IPS-NIHi11 (cell line): ENCODE data around the gene BAIAP2.
"Not testable (repeated sequence)": the region's sequence is repeated elsewhere in the genome, so short reads cannot be mapped to it uniquely, and the experiment has no call there.

Experiments
- DNase-seq: peaks from one replicate; pipeline ENCODE4 v3.0.0; 2012; ENCODE audit warnings: mixed read lengths, low spot score

BAIAP2 gene

DNA sequence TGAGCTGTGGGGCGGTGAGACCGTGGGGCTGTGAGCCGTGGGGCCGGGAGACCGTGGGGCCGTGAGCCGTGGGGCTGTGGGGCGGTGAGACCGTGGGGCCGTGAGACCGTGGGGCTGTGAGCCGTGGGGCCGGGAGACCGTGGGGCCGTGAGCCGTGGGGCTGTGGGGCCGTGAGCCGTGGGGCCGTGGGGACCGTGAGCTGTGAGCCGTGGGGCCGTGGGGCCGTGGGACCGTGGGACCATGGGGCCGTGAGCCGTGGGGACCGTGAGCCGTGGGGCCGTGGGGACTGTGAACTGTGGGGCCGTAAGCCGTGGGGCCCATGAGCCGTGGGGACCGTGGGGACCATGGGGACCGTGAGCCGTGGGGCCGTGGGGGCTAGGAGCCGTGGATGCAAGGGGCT lies 105.7 kb downstream of the BAIAP2 start:
- DNase-seq = no peak

DNA sequence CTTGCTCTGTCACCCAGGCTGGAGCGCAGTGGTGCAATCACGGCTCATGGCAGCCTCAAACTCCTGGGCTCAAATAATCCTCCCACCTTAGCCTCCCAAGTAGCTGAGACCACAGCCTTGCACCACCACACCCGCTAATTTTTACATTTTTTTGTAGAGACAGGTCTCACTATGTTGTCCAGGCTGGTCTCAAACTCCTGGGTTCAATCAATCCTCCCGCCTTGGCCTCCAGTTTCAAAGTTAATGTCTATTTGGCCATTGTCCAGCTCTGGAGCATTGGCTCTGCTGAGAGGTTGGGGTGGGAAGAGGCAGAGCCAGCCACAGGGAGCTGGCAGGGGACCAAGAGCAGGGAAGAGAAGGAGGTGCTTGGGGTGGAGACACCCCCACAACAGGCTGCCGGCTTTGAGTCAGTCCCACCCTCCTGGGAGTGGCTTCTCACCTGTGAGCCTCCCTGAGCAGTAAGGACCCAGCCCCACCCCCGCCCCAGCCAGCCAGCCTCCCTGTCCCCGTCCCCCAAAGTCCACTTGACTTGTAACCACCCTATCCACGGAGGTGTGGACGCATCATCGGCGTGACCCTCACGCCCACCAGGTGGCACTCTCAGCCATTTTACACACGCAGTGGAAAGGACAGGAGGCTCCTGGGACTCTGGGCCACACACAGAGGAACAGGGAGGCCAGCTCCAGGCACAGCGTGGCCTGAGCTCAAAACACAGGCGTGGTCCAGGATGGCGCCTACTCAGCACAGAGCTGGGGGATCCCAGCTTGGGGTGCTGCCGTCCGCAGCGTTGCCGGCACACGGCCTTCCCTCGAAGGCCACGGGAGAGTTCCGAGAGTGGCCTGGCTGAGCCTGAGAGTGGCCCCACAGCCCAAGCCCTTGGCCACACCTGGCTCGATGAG lies 107.6 kb downstream of the BAIAP2 start:
- DNase-seq = peak; percentile 82

DNA sequence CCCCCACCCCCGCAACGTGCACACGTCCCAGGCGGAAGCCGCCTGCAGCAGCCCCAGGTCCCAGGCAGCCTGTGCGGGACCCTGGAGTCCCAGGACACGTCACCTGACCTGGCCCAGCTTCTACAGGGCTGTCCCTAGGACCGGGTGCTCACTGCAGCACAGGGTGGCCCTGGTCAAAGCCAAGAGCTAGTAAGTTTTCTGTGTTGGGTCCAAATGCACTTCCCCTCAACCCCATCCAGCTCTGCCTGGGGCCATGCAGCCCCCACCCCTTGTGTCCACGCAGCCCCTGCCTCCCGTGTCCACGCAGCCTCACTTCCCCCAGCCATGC lies 108.2 kb downstream of the BAIAP2 start:
- no peak for DNase-seq

DNA sequence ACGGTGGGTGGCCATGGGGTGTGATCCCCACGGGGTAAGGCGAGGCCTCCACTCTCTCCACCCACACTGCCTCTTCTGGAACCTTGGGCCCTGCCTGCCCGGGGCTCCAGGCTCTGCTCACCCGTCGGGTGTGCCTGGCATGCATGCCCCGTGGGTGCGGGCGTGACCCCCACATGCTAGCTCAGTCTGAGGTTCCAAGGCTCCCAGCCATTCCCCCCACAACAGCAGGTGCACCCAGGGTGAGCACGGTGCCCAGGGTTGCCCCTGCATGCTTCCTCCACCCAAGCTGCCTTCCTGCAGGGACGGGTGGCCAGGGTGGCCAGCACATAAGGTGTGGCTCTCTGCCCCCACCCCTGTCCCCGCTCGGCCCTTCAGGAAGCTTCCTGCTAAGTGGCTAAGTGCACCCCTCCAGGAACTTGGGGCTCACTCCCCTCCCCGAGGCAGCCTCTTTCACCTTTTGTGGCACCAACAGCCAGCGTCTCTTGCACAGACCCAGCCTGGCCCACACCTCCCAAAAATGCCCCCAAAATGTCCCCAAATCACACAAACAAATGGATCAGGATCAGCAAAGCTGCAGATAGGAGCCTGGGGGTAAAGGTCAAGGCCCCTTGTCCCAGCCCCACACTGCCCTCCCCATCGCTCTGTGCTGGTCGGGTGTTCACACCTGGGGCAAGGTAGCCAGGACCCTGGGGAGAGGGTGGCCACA lies 108.9 kb downstream of the BAIAP2 start:
- no peak for DNase-seq

DNA sequence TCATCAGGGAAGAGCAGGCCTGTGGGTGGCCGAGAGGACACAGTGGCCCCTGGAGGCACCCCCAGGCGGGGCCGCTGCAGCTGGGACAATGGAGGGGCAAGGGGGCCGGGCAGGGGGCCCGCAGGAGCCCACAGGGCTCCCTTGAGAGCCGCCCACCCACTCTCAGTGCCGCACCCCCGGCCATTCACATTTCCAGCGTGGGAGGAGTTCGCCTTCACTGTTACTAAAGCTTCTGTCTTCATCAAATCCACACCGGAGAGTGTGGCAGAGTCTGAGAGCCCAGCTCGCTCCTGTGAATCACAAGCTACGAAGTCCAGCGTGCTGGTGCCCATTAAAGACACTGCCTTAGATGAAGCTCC lies 109.5 kb downstream of the BAIAP2 start:
- no peak for DNase-seq

DNA sequence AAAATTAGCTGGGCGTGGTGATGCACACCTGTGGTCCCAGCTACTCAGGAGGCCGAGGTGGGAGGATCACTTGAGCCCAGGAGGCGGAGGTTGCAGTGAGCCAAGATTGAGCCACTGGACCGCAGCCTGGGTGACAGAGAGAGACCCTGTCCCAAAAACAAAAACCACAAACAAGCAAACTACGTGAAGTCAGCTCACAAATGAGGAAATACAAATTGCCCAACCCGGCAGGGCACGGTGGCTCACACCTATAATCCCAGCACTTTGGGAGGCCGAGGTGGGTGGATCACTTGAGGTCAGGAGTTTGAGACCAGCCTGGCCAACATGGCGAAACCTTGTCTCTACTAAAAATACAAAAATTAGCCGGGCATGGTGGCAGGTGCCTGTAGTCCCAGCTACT lies 111.3 kb downstream of the BAIAP2 start:
- DNase-seq = not testable (repeated sequence)

DNA sequence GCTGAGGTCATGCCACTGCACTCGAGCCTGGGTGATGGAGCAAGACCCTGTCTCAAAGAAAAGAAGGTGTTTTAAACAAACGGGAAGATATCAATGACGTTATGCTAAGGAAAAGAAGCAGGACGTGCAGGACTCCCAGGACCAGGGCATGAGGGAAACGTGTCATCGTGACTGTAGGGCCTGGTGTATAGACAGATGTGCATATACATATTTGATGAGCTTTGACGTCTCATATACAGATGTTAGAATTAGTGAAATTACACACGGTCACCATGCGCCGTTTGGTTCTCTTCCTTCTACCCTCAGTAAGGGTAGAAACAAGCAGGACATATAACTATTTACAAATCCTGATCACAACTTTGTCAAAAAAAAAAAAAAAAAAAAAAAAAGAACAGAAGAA lies 112.8 kb downstream of the BAIAP2 start:
- no peak for DNase-seq

DNA sequence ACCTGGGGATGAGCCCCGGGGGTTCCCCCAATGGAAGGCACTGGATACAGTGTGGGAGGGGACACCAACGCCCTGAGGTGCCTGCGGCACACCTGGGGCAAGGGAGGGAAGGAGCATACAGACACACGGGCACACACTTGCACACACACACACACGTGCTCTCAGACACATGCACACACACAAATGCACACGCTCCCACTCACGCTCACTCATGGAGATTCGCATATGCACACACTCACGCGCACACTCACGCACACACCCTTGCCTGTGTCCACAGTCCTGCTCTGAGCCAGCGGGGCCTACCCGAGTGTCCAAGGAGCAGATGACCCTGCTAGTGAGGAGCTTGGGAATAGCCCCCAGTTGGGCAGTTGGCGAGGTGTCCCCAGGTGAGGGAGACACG lies 113.6 kb downstream of the BAIAP2 start:
- DNase-seq = no peak

DNA sequence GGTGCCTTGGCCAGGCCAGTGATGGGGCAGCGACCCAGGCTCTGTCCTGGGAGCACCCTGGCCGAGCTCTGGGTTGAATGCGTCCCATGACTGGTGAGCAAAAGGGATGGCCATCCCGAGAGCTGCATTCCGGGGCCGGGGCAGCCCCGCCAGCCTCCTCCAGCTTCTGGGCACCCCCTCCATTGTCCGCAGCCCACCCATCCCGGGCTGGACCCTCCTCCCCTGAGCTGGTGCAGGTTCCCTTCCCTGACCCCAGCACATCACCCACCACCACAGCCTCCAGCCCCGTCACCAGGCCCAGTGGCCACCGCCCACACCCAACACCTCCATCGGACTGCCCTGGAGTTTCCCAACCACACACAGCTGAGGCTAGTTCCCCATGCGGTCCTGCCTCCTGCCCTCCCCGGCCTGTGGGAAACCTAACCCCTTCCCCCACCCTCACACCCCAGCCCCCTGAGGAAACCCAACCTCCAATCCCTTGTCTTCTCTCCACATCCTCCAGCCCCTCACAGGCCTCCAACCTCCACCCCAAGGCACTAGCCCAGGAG lies 114.1 kb downstream of the BAIAP2 start:
- no peak for DNase-seq

DNA sequence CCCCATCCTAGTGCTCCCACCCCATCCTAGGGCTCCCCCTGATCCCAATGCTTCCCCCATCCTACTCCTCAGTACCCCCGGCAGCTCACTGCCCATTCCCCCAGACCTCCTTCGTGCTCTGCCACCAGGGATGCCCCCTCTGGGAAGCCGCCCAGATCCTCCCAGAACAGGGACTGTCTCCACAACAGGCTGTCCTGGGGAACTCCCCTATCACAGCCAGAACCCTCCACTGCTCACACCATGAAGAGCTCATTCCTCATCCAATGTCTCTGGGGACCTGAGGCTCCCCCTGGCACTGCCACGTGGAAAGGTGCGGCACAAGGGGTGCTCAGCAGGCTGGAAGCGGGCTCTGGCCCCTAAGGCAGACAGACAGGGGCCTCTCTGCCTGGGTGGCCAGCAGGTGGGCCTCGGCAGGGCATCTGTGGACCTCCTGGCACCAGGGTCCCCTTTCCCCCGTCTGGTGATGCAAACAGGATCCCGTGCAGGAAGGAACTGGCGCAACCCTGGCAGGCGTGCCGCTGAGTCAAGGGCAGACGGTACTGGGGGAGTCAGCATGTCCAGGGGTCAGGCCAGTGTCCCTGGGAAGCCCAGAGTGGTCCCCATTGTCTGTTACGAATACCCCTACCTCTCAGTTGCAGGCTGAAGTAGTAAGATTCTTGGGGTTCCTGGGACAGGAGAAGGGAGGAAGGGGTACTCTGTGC lies 115.6 kb downstream of the BAIAP2 start:
- DNase-seq = no peak

DNA sequence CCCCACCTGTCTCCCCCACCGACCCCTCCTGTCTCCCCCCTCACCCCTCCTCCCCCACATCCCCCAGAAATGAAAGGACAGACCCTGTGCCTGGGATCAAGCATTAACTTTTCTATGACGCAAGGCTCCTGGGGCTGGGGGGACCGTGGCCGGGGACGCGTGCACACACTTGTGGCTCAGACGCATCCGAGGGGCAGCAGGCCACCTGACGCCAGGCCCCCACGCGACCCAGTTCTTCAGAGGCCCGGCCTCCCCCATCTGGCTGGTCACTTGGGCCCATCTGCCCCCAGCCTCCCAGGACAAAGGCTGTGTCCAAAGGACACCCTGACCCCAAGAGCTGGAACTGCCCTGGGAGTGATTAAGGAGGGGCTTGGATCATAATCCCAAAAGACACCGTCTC lies 116.3 kb downstream of the BAIAP2 start:
- DNase-seq = no peak

DNA sequence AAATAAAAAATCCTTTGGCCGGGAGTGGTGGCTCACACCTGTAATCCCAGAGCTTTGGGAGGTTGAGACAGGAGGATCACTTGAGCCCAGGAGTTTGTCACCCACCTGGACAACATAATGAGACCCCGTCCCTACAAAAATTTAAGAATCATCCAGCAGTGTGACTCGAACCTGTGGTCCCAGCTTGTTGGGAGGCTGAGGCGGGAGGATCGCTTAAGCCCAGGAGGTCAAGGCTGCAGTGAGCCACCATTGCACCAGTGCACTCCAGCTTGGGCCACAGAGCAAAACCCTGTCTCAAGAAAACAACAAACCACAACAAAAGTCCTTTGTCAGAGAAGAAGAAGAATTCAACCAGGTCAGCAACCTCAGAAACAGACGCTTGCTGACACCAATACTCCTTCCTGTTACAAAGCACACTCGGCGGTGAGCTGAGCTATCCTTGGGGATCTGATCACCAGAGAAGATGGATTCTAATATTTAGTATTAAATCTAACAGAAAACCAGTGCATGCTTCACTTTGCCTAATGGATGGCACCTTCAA lies 117.4 kb downstream of the BAIAP2 start:
- no peak for DNase-seq

DNA sequence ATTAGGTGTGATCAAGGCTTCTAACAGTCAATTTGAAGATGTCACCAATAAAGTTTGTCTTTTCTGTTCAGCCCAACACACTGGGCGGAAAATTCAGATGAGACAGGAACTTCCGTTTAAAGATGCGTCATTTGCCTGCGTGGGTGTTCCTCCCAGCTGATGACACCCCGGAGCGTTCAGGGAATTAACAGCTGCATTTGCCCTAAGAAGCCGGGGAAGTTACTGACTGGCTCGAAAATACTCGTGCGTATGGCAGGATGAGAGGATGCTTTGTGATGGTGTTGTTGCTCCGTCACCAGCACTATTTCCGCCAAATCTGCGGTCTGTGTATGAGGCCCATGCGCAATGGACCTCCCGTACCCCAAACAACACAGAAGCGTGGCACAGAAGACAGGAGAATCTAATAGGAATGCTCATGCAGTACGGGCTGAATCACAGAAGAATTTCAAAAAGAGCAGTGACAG lies 118.4 kb downstream of the BAIAP2 start:
- no peak for DNase-seq

DNA sequence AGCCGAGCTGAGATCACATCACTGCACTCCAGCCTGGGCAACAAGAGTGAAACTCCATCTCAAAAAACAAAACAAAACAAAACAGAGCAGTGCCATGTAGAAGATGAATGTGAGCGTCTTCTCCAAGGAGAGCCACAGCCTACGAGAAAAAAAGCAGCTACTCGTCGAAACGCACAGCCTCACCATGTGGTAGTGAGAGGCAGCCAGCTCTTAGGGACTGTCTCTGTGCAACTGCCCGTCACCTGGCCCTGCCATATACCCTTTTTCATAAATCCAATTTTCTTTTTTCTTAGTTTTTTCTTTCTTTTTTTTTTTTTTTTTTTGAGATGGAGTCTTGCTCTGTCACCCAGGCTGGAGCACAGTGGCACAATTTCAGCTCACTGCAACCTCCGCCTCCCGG lies 119.1 kb downstream of the BAIAP2 start:
- not testable (repeated sequence) for DNase-seq

DNA sequence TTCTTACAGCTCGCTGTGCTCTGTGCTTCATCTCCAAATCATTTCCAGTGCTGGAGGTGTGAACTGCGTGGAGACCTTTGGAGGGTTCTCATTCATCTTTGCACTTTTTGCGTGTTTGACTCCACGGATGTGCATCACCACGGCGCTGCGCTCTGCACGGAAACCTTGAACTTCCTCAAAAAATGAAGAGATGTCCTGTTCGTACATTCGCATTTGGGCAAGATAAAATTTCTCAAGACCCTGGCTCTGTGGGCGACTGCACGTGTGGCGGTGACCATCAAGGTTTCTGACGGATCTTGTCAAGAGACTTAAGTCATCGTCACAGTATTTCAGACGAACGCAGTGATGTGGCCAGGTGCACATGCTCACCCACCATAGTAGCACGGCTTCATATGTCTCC lies 120.0 kb downstream of the BAIAP2 start:
- DNase-seq = no peak

DNA sequence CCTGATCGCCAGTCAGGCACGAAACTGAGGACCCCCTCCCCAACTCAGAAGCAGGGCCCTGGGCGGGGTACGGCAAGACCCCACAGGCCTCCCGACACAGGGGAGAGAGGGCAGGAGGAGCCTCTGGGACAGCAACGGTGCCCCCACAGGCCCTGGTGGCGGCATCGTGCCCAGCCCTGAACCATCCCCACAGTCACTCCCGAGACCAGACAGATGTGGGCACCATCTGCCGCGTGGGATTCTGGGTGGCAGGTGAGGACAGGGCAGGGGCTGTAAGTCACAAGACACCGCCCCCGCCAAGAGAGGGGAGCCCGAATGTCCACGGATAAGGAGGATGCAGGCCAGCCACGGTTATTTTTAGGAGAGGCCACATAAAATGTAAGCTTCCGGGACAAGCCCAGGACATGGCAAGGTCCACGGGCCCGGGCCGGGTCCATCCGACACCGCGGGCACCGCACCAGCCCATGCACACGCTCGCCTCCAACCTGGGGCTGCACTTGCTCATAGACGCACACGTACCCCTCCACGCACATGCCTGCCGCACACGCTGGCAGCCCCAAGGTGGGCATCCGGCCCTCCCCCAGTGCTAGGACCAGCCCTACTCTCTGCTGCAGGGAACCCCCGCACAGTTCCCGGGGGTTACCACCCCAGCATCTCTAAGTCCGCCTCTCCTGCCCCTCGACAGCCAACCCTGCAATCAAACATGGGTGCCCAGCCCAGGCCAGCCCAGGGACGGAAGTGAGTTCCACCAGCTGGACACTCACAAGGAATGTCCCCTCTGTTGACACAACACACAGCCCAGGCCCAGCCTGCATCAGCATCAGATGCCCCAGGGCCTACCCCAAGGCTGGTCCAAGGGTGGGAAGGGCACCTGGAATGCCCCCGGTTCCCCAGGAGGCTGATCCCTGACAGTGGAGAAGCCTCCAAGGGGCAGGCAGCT lies 122.2 kb downstream of the BAIAP2 start:
- no peak for DNase-seq

DNA sequence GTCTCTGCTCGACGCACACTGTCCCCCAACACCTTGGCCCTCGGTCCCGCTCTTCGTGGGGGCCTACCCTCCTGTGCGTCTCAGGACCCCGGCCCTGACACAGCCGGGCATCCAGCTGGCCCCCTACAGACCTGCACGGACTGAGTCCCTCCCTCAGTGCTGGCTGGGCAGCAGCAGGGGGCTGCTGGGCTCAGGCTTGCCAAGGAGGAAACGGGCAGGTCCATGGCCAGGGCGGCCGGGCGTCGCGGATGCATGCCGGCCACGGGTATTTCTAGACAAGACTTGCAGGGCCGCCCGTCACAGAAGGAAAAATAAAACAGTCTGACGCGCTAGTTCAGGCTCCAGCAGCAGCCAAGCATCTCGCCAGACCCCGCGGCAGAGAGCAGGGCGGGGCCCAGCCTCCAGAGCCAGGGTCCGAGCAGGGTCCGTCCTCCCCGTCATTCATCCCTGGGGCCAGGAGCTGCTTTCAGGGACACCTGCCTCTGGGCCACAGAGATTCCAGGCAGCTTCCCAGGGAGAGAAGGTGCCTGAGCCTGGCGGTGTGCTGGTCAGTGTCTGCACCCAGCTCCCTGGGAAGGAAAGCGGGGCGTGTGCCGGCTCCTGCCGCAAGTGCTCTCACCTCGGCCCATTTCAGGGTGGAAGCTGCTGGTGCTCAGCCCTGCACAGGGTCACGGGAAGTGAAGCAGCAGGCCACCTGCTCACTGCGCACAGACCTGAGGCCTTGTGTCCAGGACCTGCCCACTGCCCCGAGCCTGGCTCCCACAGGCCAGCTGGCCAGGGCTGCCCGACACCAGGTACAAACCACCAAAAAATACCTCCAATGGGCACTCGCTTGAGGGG lies 123.1 kb downstream of the BAIAP2 start:
- no peak for DNase-seq

DNA sequence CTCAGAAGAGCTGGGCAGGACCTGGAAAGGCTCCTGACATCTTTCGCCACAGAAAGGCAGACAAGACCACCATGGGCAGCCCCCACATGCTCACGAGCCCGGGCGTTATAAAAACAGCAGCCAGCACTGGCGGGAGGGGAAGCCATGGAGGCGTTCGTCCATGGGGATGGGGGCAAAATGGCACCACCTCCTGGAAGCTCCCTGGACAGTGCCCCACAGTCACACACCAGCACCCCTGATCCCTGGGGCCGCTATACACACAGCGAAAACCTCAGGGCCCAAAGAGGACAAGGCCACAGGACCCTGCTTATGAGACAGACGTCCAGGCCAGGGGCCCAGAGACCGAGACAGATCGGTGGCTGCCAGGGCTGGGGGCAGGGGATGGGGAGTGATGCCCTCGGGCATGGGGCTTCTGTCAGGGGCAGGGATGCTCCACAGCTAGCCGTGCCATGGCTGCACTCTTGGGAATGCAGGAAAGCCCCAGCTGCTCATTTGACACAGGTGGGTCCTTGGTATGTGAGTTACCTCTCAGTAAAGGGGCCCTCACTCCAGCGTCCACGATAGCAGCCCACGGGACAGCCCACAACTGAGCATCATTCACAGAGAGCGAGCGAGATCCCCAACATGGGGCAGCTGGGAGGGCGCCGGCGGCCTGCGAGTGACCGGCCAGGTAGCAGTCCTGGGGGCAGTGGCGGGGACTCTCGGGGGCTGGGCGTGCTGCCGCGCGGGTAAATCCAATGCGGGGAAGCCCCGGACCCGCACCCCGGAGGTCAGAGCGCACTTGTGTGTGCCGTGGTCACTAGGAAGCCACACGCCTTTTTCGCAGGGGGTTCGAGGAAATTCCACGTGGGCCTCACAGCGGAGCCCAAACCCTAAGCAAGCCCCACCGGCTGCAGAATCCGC lies 124.0 kb downstream of the BAIAP2 start:
- DNase-seq = no peak

DNA sequence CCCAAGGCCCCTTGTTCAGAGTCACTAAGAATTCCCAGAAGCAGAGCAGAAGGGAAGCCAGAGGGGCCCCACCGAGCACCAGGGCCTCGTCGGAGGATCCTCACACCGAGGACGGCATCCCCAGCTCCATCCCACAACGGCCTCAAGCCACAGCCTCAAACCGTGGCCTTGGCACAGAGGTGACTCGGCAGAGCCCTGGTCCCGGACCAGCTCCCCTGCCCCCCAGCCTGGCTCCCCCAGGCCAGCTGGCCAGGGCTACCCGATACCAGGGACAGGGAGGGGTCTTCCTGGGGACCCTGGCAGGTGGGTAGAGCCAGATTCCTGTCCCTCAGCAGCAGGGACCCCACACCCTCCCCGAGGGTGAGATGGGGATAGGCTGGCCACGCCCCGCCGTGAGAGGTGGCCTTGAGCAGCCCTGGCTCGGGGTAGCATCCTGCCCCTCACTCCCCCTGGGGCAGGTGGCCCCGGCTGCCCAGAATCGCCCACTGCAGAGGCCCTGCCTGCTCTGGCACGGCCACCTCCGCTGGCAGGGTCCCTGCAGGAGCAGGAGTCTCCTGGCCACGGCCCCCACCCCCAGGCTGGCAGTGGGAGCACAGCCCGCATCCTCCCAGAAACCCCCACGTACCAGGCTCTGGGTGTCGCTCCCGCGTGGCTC lies 124.8 kb downstream of the BAIAP2 start:
- no peak for DNase-seq
